ENCODE results near the gene PRPF40A.
A peak's percentile ranks its signal among the peaks of the same experiment; 100 is the strongest.
"Not testable (repeated sequence)": the region's sequence is repeated elsewhere in the genome, so short reads cannot be mapped to it uniquely, and the experiment has no call there.

Gene PRPF40A

DNA sequence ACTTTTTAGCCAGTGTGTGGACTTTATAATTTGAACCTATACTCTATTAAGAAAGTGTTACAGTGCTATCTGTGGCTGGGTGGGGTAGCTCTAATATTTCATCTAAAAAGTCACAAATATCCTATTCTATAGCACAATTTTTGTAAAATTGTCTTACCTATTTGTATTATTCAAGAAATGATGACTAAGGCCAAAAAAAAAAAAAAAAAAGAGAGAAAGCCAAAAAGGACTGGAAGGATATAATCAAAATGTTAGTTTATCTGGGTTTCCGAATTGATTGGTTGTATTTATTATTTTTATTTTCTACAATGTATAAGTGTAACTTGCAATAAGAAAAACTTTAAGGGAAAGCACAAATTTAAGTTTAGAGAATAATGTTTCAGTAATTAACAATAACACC is 6.7 kb upstream of the PRPF40A start:
- H3K27ac ChIP-seq (ENCODE audit: low read length), result no peak overlapping the region
- H3K4me1 ChIP-seq (ENCODE audit: low read length), result peaks cover 8% of the 10 kb centered on the region; the same call in 1 of the 2 replicates
- H3F3A ChIP-seq (ENCODE audit: insufficient read depth, low read length), result peaks cover 3% of the 10 kb centered on the region; the same call in 1 of the 2 replicates
- no peaks in the 10 kb centered on the region for H3K27me3 ChIP-seq (replicated peaks; ENCODE audit: insufficient read depth, low read length)
- no peaks in the 10 kb centered on the region for H3K36me3 ChIP-seq (replicated peaks; ENCODE audit: insufficient read depth, low read length)
- no peak overlapping the region for H2AFZ ChIP-seq (ENCODE audit: low read length)
- no peaks in the 10 kb centered on the region for H4K20me1 ChIP-seq (ENCODE audit: insufficient read depth, low read length)
- H3K79me2 ChIP-seq (ENCODE audit: low read length), result peaks cover 30% of the 10 kb centered on the region
- no peak overlapping the region for H3K4me3 ChIP-seq (ENCODE audit: low read length)
- no peaks in the 10 kb centered on the region for H3K9me2 ChIP-seq (replicated peaks; ENCODE audit: insufficient read depth, low read length)
- TF ChIP-seq EZH2 (optimal IDR thresholded peaks at IDR 0.05; ENCODE audit: low read depth, low read length) (no peak), EZH2phosphoT487 (IDR thresholded peaks at IDR 0.05; ENCODE audit: low read length) (no peak)
- TF ChIP-seq, protein P1, sequence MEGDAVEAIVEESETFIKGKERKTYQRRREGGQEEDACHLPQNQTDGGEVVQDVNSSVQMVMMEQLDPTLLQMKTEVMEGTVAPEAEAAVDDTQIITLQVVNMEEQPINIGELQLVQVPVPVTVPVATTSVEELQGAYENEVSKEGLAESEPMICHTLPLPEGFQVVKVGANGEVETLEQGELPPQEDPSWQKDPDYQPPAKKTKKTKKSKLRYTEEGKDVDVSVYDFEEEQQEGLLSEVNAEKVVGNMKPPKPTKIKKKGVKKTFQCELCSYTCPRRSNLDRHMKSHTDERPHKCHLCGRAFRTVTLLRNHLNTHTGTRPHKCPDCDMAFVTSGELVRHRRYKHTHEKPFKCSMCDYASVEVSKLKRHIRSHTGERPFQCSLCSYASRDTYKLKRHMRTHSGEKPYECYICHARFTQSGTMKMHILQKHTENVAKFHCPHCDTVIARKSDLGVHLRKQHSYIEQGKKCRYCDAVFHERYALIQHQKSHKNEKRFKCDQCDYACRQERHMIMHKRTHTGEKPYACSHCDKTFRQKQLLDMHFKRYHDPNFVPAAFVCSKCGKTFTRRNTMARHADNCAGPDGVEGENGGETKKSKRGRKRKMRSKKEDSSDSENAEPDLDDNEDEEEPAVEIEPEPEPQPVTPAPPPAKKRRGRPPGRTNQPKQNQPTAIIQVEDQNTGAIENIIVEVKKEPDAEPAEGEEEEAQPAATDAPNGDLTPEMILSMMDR (IDR thresholded peaks at IDR 0.05; ENCODE audit: low read length), result no peak
- no peak overlapping the region for H3K4me2 ChIP-seq (ENCODE audit: low read depth, low read length)
- no peak for DNase-seq
- no peaks in the 10 kb centered on the region for H3K9me3 ChIP-seq (replicated peaks; ENCODE audit: insufficient read depth, low read length)
- no peak overlapping the region for H3K9ac ChIP-seq (ENCODE audit: low read length)

DNA sequence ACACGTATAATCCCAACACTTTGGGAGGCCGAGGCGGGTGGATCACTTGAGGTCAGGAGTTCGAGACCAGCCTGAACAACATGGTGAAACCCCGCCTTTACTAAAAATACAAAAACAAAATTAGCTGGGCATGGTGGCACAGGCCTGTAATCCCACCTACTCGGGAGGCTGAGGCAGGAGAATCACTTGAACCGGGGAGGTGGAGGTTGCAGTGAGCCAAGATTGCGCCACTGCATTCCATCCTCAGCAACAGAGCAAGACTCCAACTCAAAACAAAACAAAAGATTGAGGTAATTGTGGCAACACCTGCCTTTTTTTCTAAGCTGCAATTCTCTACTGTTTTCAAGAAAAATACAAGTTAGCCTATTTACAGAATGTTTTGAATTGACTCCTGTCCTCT is 5.4 kb upstream of the PRPF40A start:
- H3F3A ChIP-seq (ENCODE audit: insufficient read depth, low read length); H3K4me1 ChIP-seq (ENCODE audit: low read length); H3K27ac ChIP-seq (ENCODE audit: low read length); H3K36me3 ChIP-seq (replicated peaks; ENCODE audit: insufficient read depth, low read length); H3K9ac ChIP-seq (ENCODE audit: low read length); H3K27me3 ChIP-seq (replicated peaks; ENCODE audit: insufficient read depth, low read length); H3K9me2 ChIP-seq (replicated peaks; ENCODE audit: insufficient read depth, low read length); H4K20me1 ChIP-seq (ENCODE audit: insufficient read depth, low read length); DNase-seq; H3K4me3 ChIP-seq (ENCODE audit: low read length); H2AFZ ChIP-seq (ENCODE audit: low read length); H3K4me2 ChIP-seq (ENCODE audit: low read depth, low read length); H3K9me3 ChIP-seq (replicated peaks; ENCODE audit: insufficient read depth, low read length): not testable (repeated sequence)
- H3K79me2 ChIP-seq (ENCODE audit: low read length), result peaks cover 30% of the 10 kb centered on the region

DNA sequence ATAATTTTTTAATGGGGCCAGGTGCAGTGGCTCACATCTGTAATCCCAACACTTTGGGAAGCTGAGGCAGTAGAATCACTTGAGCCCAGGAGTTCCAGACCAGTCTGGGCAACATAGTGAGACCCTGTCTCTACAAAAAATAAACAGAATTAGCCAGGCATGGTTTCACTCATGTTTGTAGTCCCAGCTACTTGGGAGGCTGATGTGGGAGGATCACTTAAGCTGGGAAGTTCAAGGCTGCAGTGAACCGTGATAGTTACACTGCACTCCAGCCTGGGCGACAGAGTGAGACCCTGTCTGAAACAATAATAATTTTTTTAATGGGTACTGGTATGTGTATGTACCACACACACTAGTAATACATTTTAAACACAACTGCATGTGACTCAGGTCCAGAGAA is 3.5 kb upstream of the PRPF40A start:
- Histone ChIP-seq H3K4me3 (ENCODE audit: low read length) (no peak overlapping the region), H3K9ac (ENCODE audit: low read length) (no peak overlapping the region), H3K27me3 (replicated peaks; ENCODE audit: insufficient read depth, low read length) (no peaks in the 10 kb centered on the region), H3K79me2 (ENCODE audit: low read length) (peaks cover 39% of the 10 kb centered on the region), H4K20me1 (ENCODE audit: insufficient read depth, low read length) (peaks cover under 1% of the 10 kb centered on the region; the same call in 1 of the 2 replicates), H3K4me2 (ENCODE audit: low read depth, low read length) (no peak overlapping the region), H3K4me1 (ENCODE audit: low read length) (peaks cover 12% of the 10 kb centered on the region), H3F3A (ENCODE audit: insufficient read depth, low read length) (peaks cover 8% of the 10 kb centered on the region; the same call in 1 of the 2 replicates), H2AFZ (ENCODE audit: low read length) (no peak overlapping the region), H3K9me2 (replicated peaks; ENCODE audit: insufficient read depth, low read length) (no peaks in the 10 kb centered on the region), H3K9me3 (replicated peaks; ENCODE audit: insufficient read depth, low read length) (no peaks in the 10 kb centered on the region), H3K27ac (ENCODE audit: low read length) (no peak overlapping the region), H3K36me3 (replicated peaks; ENCODE audit: insufficient read depth, low read length) (0 out of 2 replicates have a peak, but pooled peaks cover under 1% of the 10 kb centered on the region)
- TF ChIP-seq EZH2 (optimal IDR thresholded peaks at IDR 0.05; ENCODE audit: low read depth, low read length) (no peak), EZH2phosphoT487 (IDR thresholded peaks at IDR 0.05; ENCODE audit: low read length) (no peak)
- TF ChIP-seq, protein P1 (IDR thresholded peaks at IDR 0.05; ENCODE audit: low read length), result no peak
- no peak for DNase-seq

DNA sequence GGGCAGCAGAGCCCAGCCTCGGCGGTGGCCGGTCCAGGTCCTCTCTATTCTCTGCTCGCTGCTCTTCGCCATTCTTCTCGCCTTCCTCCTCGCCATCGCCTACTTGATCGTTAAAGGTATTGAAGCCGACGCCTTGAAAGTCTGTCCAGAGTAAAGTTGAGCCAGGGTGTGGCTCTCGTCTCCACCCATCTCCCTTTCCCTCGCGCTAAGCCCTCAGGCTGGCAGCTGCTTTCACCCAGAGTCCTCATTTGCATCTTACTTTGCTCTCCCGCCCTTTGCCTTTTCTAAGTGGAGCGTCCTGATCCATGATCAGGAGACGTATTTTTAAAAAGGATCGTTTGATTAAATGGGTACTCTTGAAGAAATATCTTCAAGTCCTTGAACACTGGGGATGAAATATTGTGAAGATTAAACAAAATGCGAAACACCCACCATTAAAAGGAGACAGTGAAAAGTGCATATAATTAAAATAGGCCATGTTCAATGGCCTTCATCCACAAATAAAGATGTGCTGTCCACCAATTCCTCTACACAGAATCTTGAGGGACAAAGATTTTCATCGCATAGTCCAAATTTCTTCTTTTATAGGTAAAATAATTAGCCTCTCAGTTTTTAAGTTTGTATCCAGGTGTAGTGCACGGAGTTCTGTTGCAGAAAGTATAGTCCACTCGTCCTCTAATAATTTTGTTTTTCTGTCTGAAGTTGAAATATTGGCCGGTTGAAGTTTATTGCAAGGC is 1.8 kb upstream of the PRPF40A start:
- Histone ChIP-seq H4K20me1 (ENCODE audit: insufficient read depth, low read length) (peaks cover 12% of the 10 kb centered on the region; the same call in 1 of the 2 replicates), H3F3A (ENCODE audit: insufficient read depth, low read length) (peaks cover 8% of the 10 kb centered on the region; the same call in 1 of the 2 replicates)

More for the DNA sequence above, 1.8 kb upstream of the PRPF40A start:
- Histone ChIP-seq H2AFZ (ENCODE audit: low read length) (peak overlapping the region; percentile 92), H3K36me3 (replicated peaks; ENCODE audit: insufficient read depth, low read length) (peaks cover 9% of the 10 kb centered on the region; the same call in 1 of the 2 replicates), H3K4me2 (ENCODE audit: low read depth, low read length) (peak overlapping the region; percentile 81), H3K4me3 (ENCODE audit: low read length) (peak overlapping the region; percentile 89), H3K4me1 (ENCODE audit: low read length) (peaks cover 13% of the 10 kb centered on the region), H3K79me2 (ENCODE audit: low read length) (peaks cover 52% of the 10 kb centered on the region), H3K27me3 (replicated peaks; ENCODE audit: insufficient read depth, low read length) (no peaks in the 10 kb centered on the region), H3K27ac (ENCODE audit: low read length) (peak overlapping the region; percentile 91), H3K9me2 (replicated peaks; ENCODE audit: insufficient read depth, low read length) (no peaks in the 10 kb centered on the region), H3K9ac (ENCODE audit: low read length) (peak overlapping the region; percentile 90), H3K9me3 (replicated peaks; ENCODE audit: insufficient read depth, low read length) (no peaks in the 10 kb centered on the region)
- DNase-seq, result peak; percentile 74
- no peak for TF ChIP-seq EZH2 (optimal IDR thresholded peaks at IDR 0.05; ENCODE audit: low read depth, low read length)
- no peak for TF ChIP-seq EZH2phosphoT487 (IDR thresholded peaks at IDR 0.05; ENCODE audit: low read length)
- TF ChIP-seq, protein P1 (IDR thresholded peaks at IDR 0.05; ENCODE audit: low read length), result no peak

Data from MM.1S (cell line).